Stimulated activated CD8-positive, alpha-beta memory T cell treated with anti-CD3 and anti-CD28 coated beads, Interleukin-2, amount 100 ng/mL, for 1 hour (primary cell): ENCODE data around the gene SNX3.
"Not testable (repeated sequence)": the region's sequence is repeated elsewhere in the genome, so short reads cannot be mapped to it uniquely, and the experiment has no call there.

ENCODE experiments used
- DNase-seq, 2 donors: peaks; one replicate each; pipeline ENCODE4 v3.0.0-alpha.2; 2020; ENCODE audit warnings: low read depth in 2 of 2

SNX3 gene

GRCh38 chr6:108260809-108261569 is at the start of gene SNX3:
Gene SNX3, minus strand, starts transcription at chr6:108261040. Its CDS starts 119 bp downstream, at chr6:108260921.
- peak; percentile 72 to 76 for DNase-seq

GRCh38 chr6:108309844-108310243 is 49.0 kb upstream of the SNX3 start:
- no peak for DNase-seq

- DNase-seq = not testable (repeated sequence)
Measured at GRCh38 chr6:108308641-108309040, 47.8 kb upstream of the SNX3 start.

GRCh38 chr6:108304646-108305045 is 43.8 kb upstream of the SNX3 start:
- DNase-seq = no peak

GRCh38 chr6:108302386-108302785 is 41.5 kb upstream of the SNX3 start:
- DNase-seq = no peak

- DNase-seq = no peak
Measured at GRCh38 chr6:108295676-108296075, 34.8 kb upstream of the SNX3 start.

- peak; percentile 74 to 79 for DNase-seq
Measured at GRCh38 chr6:108294727-108295625, 34.1 kb upstream of the SNX3 start, which contains the start of gene AFG1L. Gene AFG1L, plus strand, starts transcription at chr6:108295054. Its CDS starts 26 bp downstream, at chr6:108295080.

GRCh38 chr6:108294297-108294726 is 33.5 kb upstream of the SNX3 start:
- no peak for DNase-seq

- DNase-seq = no peak
Measured at GRCh38 chr6:108293527-108294296, 32.9 kb upstream of the SNX3 start.

- not testable (repeated sequence) for DNase-seq
Measured at GRCh38 chr6:108292561-108292960, 31.7 kb upstream of the SNX3 start.

GRCh38 chr6:108291091-108291490 is 30.3 kb upstream of the SNX3 start:
- no peak for DNase-seq

- DNase-seq = no peak
Measured at GRCh38 chr6:108288742-108289141, 27.9 kb upstream of the SNX3 start.

GRCh38 chr6:108287373-108287772 is 26.5 kb upstream of the SNX3 start:
- DNase-seq = no peak

GRCh38 chr6:108286366-108286765 is 25.5 kb upstream of the SNX3 start:
- no peak for DNase-seq

- no peak for DNase-seq
Measured at GRCh38 chr6:108285381-108285780, 24.5 kb upstream of the SNX3 start.

GRCh38 chr6:108277831-108278230 is 17.0 kb upstream of the SNX3 start:
- DNase-seq = no peak

GRCh38 chr6:108277295-108277694 is 16.5 kb upstream of the SNX3 start:
- DNase-seq = no peak

GRCh38 chr6:108275976-108276375 is 15.1 kb upstream of the SNX3 start:
- no peak for DNase-seq

GRCh38 chr6:108274546-108274945 is 13.7 kb upstream of the SNX3 start:
- no peak for DNase-seq

GRCh38 chr6:108269955-108270354 is 9.1 kb upstream of the SNX3 start:
- DNase-seq = not testable (repeated sequence)

- DNase-seq = no peak
Measured at GRCh38 chr6:108268845-108269244, 8.0 kb upstream of the SNX3 start.

- DNase-seq = no peak
Measured at GRCh38 chr6:108263371-108263770, 2.5 kb upstream of the SNX3 start.
